Gastrocnemius medialis (tissue), 4 donors: ENCODE data around the gene NKX2-4. TPM values are rescaled to one million over a fixed set of nuclear protein-coding genes. Genes with fewer than 3 reads are reported as not detected.

Experiments used
- ATAC-seq, 2 donors: fragments of 150-250 bp; one replicate each; pipeline ENCODE4 v1.9.1; 2016
- DNase-seq, 2 donors: peaks; one replicate each; pipeline ENCODE4 v3.0.0-alpha.2; 2019
- H3K27ac ChIP-seq, 4 donors: fragments of 200-600 bp; sonication (generic); 1 replicate in 1 of 4; 2 replicates in 3 of 4; pipeline ENCODE4 v1.5.1; 2016 to 2018; ENCODE audit warnings: mild to moderate bottlenecking in 2 of 4, moderate library complexity in 1 of 4
- H3K27me3 ChIP-seq, 3 donors: fragments of 200-600 bp; sonication (generic) in 2 of 3; 1 replicate in 1 of 3; 2 replicates in 2 of 3; pipeline versions ENCODE4 v1.5.1 to v1.6.0; 2016 to 2019; ENCODE audit warnings: mild to moderate bottlenecking in 1 of 3, moderate library complexity in 1 of 3
- H3K36me3 ChIP-seq, 2 donors: fragments of 200-600 bp; sonication (generic) in 1 of 2; one replicate each; pipeline ENCODE4 v1.5.1; 2017 to 2018
- H3K4me1 ChIP-seq, 2 donors: fragments of 200-600 bp; sonication (generic) in 1 of 2; one replicate each; pipeline ENCODE4 v1.5.1; 2016 to 2017; ENCODE audit warnings: mild to moderate bottlenecking in 2 of 2
- H3K4me3 ChIP-seq, 4 donors: fragments of 200-600 bp; sonication (generic) in 3 of 4; 1 replicate in 1 of 4; 2 replicates in 3 of 4; pipeline ENCODE4 v1.5.1; 2016 to 2019; ENCODE audit warnings: mild to moderate bottlenecking in 2 of 4
- H3K9me3 ChIP-seq, 3 donors: fragments of 200-600 bp; sonication (generic) in 2 of 3; 1 replicate in 1 of 3; 2 replicates in 2 of 3; pipeline ENCODE4 v1.5.1; 2016 to 2019
- CTCF ChIP-seq, 5 experiments: fragments of 450-650 bp in 3 of 5; fragments of 200-600 bp in 2 of 5; sonication (generic) in 2 of 5; IDR thresholded peaks in 4 of 5; conservative IDR thresholded peaks in 1 of 5; 1 replicate in 4 of 5; 2 replicates in 1 of 5; pipeline ENCODE4 v1.5.1; 2016 to 2019; ENCODE audit warnings: antibody characterized with exemption in 5 of 5, mild to moderate bottlenecking in 3 of 5, moderate library complexity in 3 of 5
- POLR2A ChIP-seq, 2 donors: fragments of 450-650 bp; IDR thresholded peaks; one replicate each; pipeline ENCODE4 v1.6.1; 2017; ENCODE audit warnings: antibody characterized with exemption in 2 of 2, mild to moderate bottlenecking in 2 of 2, moderate library complexity in 2 of 2
- in situ Hi-C, 4 donors: fragments of 200-750 bp; cut with MboI; loops; one replicate each; pipeline versions ENCODE4 v1.15.0 to v1.8.0; 2017; ENCODE audit warnings: low sequenced_read_pairs in 4 of 4
- intact Hi-C: fragments of 100-400 bp; cut with DNase I; formaldehyde crosslinking; loops from one replicate; pipeline ENCODE4 v1.15.1; 2023; ENCODE audit warnings: low total_unique reads
- total RNA-seq, 4 donors: library from RNA; depleted of rRNA; stranded (reverse); fragments of >200 nt; gene quantifications; one replicate each; pipeline versions ENCODE4 v1.1.0 to v1.2.3, GENCODE V29; 2016

The NKX2-4 gene
- total RNA-seq, 4 donors from 2014 or later, result not detected

GRCh38 chr20:21388566-21388965 lies 8.8 kb downstream of the NKX2-4 start:
- Histone ChIP-seq H3K9me3 (no peaks in the 10 kb centered on the region), H3K4me1 (no peaks in the 10 kb centered on the region), H3K36me3 (peaks cover 0 to 50% of the 10 kb centered on the region in 2 donors), H3K4me3 (no peak overlapping the region), H3K27ac (no peak overlapping the region), H3K27me3 (peaks cover 14 to 27% (median 20%) of the 10 kb centered on the region in 3 donors)
- intact Hi-C loops (no loop called here), in situ Hi-C loops (no loop called here)
- TF ChIP-seq CTCF (IDR thresholded peaks at IDR 0.05 in 4 of 5, conservative IDR thresholded peaks at IDR 0.05 in 1 of 5) (no peak), POLR2A (IDR thresholded peaks at IDR 0.05) (no peak)
- DNase-seq (no peak), ATAC-seq (no peak)

GRCh38 chr20:21387528-21387927 lies 9.8 kb downstream of the NKX2-4 start:
- no peaks in the 10 kb centered on the region for H3K4me1 ChIP-seq
- peaks cover 0 to 60% of the 10 kb centered on the region in 2 donors for H3K36me3 ChIP-seq
- no peak for TF ChIP-seq CTCF (IDR thresholded peaks at IDR 0.05 in 4 of 5, conservative IDR thresholded peaks at IDR 0.05 in 1 of 5)
- TF ChIP-seq POLR2A (IDR thresholded peaks at IDR 0.05), result no peak
- in situ Hi-C loops (no loop called here), intact Hi-C loops (no loop called here)
- H3K27me3 ChIP-seq, result peaks cover 3 to 17% (median 10%) of the 10 kb centered on the region in 3 donors
- DNase-seq, result no peak
- ATAC-seq, result no peak
- H3K9me3 ChIP-seq, result no peaks in the 10 kb centered on the region
- no peak overlapping the region for H3K27ac ChIP-seq
- no peak overlapping the region for H3K4me3 ChIP-seq

- in situ Hi-C loops, result no loop called here
- H3K9me3 ChIP-seq, result no peaks in the 10 kb centered on the region
- peaks cover 0 to 70% of the 10 kb centered on the region in 2 donors for H3K36me3 ChIP-seq
- H3K4me1 ChIP-seq, result no peaks in the 10 kb centered on the region
- no peak overlapping the region for H3K27ac ChIP-seq
- no peak for ATAC-seq
- peaks cover 0 to 5% (median 0%) of the 10 kb centered on the region in 3 donors for H3K27me3 ChIP-seq
- intact Hi-C loops, result no loop called here
- TF ChIP-seq POLR2A (IDR thresholded peaks at IDR 0.05), result no peak
- TF ChIP-seq CTCF (IDR thresholded peaks at IDR 0.05 in 4 of 5, conservative IDR thresholded peaks at IDR 0.05 in 1 of 5), result no peak
- no peak overlapping the region for H3K4me3 ChIP-seq
- DNase-seq, result no peak
Observed at GRCh38 chr20:21386111-21386510, 11.2 kb downstream of the NKX2-4 start.

GRCh38 chr20:21384308-21384892 lies 12.9 kb downstream of the NKX2-4 start:
- in situ Hi-C loops, result no loop called here
- DNase-seq (no peak), ATAC-seq (no peak)
- no peaks in the 10 kb centered on the region for H3K9me3 ChIP-seq
- H3K4me1 ChIP-seq, result no peaks in the 10 kb centered on the region
- H3K27me3 ChIP-seq, result no peaks in the 10 kb centered on the region
- no peak overlapping the region for H3K4me3 ChIP-seq
- peaks cover 0 to 75% of the 10 kb centered on the region in 2 donors for H3K36me3 ChIP-seq
- intact Hi-C loops, result no loop called here
- TF ChIP-seq CTCF (IDR thresholded peaks at IDR 0.05 in 4 of 5, conservative IDR thresholded peaks at IDR 0.05 in 1 of 5) (no peak), POLR2A (IDR thresholded peaks at IDR 0.05) (no peak)
- no peak overlapping the region for H3K27ac ChIP-seq

- Histone ChIP-seq H3K27ac (no peak overlapping the region), H3K4me1 (no peaks in the 10 kb centered on the region), H3K4me3 (no peak overlapping the region), H3K36me3 (peaks cover 0 to 51% of the 10 kb centered on the region in 2 donors), H3K27me3 (no peaks in the 10 kb centered on the region), H3K9me3 (no peaks in the 10 kb centered on the region)
- intact Hi-C loops, result no loop called here
- ATAC-seq (no peak), DNase-seq (no peak)
- in situ Hi-C loops, result no loop called here
- no peak for TF ChIP-seq CTCF (IDR thresholded peaks at IDR 0.05 in 4 of 5, conservative IDR thresholded peaks at IDR 0.05 in 1 of 5)
- no peak for TF ChIP-seq POLR2A (IDR thresholded peaks at IDR 0.05)
Observed at GRCh38 chr20:21381619-21382018, 15.7 kb downstream of the NKX2-4 start.
